Astrocyte of the spinal cord (primary cell): ENCODE results near the gene ABCC6.

Experiments used
- DNase-seq: peaks from one replicate; pipeline ENCODE4 v3.0.0; 2011; ENCODE audit warnings: low read depth, low spot score
- H3K4me3 ChIP-seq: 2 replicates; pipeline ENCODE4 v1.5.1; 2011; ENCODE audit warnings: low read depth, mild to moderate bottlenecking, low read length, moderate library complexity
- CTCF ChIP-seq: IDR thresholded peaks from 2 replicates; pipeline ENCODE4 v1.5.1; 2012; ENCODE audit warnings: low read depth, mild to moderate bottlenecking, low read length, inconsistent platforms
- in situ Hi-C: cut with HindIII; loops from 2 replicates; pipeline ENCODE4 v1.10.0; 2017; ENCODE audit warnings: low sequenced_read_pairs

The ABCC6 gene

GRCh38 chr16:16139806-16140205 lies 83.5 kb downstream of the ABCC6 start:
- no peak for DNase-seq
- TF ChIP-seq CTCF, result no peak
- H3K4me3 ChIP-seq, result no peak overlapping the region
- in situ Hi-C loops, result no loop called here

- TF ChIP-seq CTCF, result no peak
- DNase-seq, result no peak
- in situ Hi-C loops, result no loop called here
- H3K4me3 ChIP-seq, result no peak overlapping the region
Observed at GRCh38 chr16:16139061-16139460, 84.2 kb downstream of the ABCC6 start.

- H3K4me3 ChIP-seq, result no peak overlapping the region
- no peak for DNase-seq
- in situ Hi-C loops, result no loop called here
- TF ChIP-seq CTCF, result no peak
Observed at GRCh38 chr16:16138034-16138635, 85.2 kb downstream of the ABCC6 start.

- no peak for TF ChIP-seq CTCF
- in situ Hi-C loops, result no loop called here
- no peak for DNase-seq
- H3K4me3 ChIP-seq, result no peak overlapping the region
Observed at GRCh38 chr16:16137110-16137509, 86.2 kb downstream of the ABCC6 start.

- H3K4me3 ChIP-seq, result no peak overlapping the region
- no peak for DNase-seq
- in situ Hi-C loops, result no loop called here
- no peak for TF ChIP-seq CTCF
Observed at GRCh38 chr16:16136588-16136987, 86.7 kb downstream of the ABCC6 start.

DNA sequence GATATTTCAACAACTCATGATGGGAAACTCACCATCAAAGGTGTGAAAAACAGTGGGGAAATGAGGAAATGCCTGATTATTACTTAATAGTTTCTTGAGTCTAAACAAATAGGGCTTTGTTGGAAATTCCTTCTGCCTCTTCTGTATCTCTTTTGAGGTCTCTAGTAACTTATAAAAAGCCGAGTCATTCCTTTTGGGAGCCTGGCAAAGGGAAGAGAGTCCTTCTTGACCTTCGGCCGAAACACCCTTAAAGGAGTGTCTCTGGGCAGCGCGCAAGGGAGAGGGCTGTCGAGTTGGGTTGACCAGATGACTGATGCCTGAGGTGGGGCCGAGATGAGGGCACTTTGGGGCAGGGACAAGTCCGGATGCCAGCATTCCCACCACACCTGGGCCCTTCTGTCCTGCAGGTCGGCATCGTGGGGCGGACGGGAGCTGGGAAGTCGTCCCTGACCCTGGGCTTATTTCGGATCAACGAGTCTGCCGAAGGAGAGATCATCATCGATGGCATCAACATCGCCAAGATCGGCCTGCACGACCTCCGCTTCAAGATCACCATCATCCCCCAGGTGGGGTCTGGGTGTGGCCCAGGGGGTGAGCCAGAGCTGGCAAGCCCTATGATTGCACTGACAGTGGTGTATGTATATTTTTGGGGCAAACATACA lies 89.2 kb downstream of the ABCC6 start:
- in situ Hi-C loops, result no loop called here

More for the DNA sequence above, 89.2 kb downstream of the ABCC6 start:
- H3K4me3 ChIP-seq, result no peak overlapping the region
- no peak for TF ChIP-seq CTCF
- DNase-seq, result no peak
